ENCODE results near the gene ANKRD27. TPM values are rescaled to one million over a fixed set of nuclear protein-coding genes. Genes with fewer than 3 reads are reported as not detected.

ANKRD27 gene
- polyA plus RNA-seq, 1 donor = 20.6 TPM

DNA sequence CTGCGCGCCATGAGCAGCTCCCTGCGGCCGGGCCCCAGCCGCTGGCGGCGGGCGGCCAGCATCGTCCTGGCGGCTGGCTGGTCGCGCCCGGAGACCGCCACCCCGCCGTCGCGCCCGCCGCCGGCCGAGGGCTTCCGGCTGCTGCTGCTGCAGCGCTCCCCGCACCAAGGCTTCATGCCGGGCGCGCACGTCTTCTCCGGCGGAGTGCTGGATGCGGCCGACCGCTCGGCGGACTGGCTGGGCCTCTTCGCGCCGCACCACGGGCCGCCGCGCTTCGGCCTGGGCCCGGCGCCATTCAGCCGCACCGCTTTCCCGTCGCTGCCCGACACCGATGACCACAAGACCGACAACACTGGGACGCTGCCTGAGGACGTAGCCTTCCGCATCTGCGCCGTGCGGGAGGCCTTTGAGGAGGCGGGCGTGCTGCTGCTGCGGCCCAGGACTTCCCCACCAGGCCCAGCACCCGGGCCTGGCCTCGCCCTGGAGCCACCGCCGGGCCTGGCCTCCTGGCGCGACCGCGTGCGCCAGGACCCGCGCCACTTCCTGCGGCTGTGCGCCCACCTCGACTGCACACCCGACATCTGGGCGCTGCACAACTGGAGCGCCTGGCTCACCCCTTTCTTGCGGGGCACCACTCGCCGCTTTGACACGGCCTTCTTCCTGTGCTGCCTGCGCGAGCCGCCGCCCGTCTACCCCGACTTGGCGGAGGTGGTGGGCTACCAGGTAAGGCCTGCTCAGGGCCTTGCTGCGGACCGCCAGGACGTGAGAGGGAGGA, 17.2 kb upstream of the ANKRD27 start:
- peak overlapping the region; percentile 60 for H3K27ac ChIP-seq (ENCODE audit: low read length)
- peaks cover 4% of the 10 kb centered on the region for H3K9me3 ChIP-seq (ENCODE audit: control insufficient read depth, low read depth, low read length)
- no peaks in the 10 kb centered on the region for H3K36me3 ChIP-seq (ENCODE audit: control insufficient read depth, insufficient read depth, low read length)
- H3K4me1 ChIP-seq (ENCODE audit: control insufficient read depth, insufficient read depth, low read length) = peaks cover 22% of the 10 kb centered on the region
- peak overlapping the region; percentile 50 for H3K4me3 ChIP-seq (ENCODE audit: low read length)
- H3K27me3 ChIP-seq (ENCODE audit: control insufficient read depth, insufficient read depth, low read length) = no peaks in the 10 kb centered on the region
- peak; percentile 39 to 79 for DNase-seq
- WGBS (ENCODE audit: insufficient coverage, low lambda C conversion rate) = no CpG with 5 or more reads among the region's 93 CpGs

- no CpG with 5 or more reads among the region's 32 CpGs for WGBS (ENCODE audit: insufficient coverage, low lambda C conversion rate)
- H3K36me3 ChIP-seq (ENCODE audit: control insufficient read depth, insufficient read depth, low read length) = no peaks in the 10 kb centered on the region
- H3K27ac ChIP-seq (ENCODE audit: low read length) = peak within 1 kb of the TSS; percentile 60
- H3K4me3 ChIP-seq (ENCODE audit: low read length) = peak within 1 kb of the TSS; percentile 50
- peaks cover 4% of the 10 kb centered on the region for H3K9me3 ChIP-seq (ENCODE audit: control insufficient read depth, low read depth, low read length)
- H3K4me1 ChIP-seq (ENCODE audit: control insufficient read depth, insufficient read depth, low read length) = peaks cover 21% of the 10 kb centered on the region
- peak; percentile 81 to 93 for DNase-seq
- no peaks in the 10 kb centered on the region for H3K27me3 ChIP-seq (ENCODE audit: control insufficient read depth, insufficient read depth, low read length)
These were observed 16.4 kb upstream of the ANKRD27 start, which contains the start of gene NUDT19 for GRCh38 chr19:32691291-32691951. TSS of gene NUDT19 (plus strand) at chr19:32691821. CDS start at chr19:32691961, 140 bp downstream.

DNA sequence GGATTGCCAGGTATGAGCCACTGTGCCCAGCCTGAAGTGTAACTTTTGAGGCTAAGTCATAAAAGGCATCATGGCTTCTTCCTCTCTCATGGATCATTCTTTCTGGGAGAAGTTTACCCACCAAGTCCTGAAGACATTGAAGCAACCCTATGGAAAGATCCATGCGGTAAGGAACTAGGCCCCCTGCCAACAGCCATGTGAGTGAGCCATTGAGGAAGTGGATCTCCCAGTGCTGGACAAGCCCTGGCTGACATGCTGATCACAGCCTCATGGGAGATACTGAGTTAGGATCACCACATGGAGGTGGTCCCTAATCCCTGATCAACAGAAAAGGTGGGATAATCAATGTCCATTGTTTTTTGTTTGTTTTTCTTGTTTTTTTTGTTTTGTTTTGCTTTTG, 13.3 kb upstream of the ANKRD27 start:
- Histone ChIP-seq H3K4me3 (ENCODE audit: low read length) (no peak overlapping the region), H3K36me3 (ENCODE audit: control insufficient read depth, insufficient read depth, low read length) (no peaks in the 10 kb centered on the region), H3K27me3 (ENCODE audit: control insufficient read depth, insufficient read depth, low read length) (no peaks in the 10 kb centered on the region), H3K4me1 (ENCODE audit: control insufficient read depth, insufficient read depth, low read length) (peaks cover 13% of the 10 kb centered on the region), H3K27ac (ENCODE audit: low read length) (no peak overlapping the region), H3K9me3 (ENCODE audit: control insufficient read depth, low read depth, low read length) (peaks cover 4% of the 10 kb centered on the region)
- no peak for DNase-seq
- no CpG with 5 or more reads among the region's 1 CpG for WGBS (ENCODE audit: insufficient coverage, low lambda C conversion rate)

DNA sequence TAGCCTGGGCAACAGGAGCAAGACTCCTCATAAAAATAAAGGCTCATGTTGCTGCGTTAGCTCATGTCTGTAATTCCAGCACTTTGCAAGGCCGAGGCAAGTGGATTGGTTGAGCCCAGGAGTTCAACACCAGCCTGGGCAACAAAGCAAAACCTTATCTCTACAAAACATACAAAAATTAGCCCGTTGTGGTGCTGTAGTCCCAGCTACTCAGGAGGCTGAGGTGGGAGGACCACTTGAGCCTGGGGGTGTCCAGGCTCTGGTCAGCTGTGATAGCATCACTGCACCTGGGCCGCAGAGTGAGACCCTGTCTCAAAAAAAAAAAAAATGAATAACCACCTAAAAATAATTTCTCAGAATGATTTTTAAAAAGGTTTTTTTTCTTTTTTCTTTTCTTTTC, 12.7 kb upstream of the ANKRD27 start:
- WGBS (ENCODE audit: insufficient coverage, low lambda C conversion rate) = no CpG with 5 or more reads among the region's 4 CpGs
- Histone ChIP-seq H3K4me3 (ENCODE audit: low read length) (no peak overlapping the region), H3K36me3 (ENCODE audit: control insufficient read depth, insufficient read depth, low read length) (no peaks in the 10 kb centered on the region), H3K9me3 (ENCODE audit: control insufficient read depth, low read depth, low read length) (peaks cover 4% of the 10 kb centered on the region), H3K27ac (ENCODE audit: low read length) (no peak overlapping the region), H3K4me1 (ENCODE audit: control insufficient read depth, insufficient read depth, low read length) (peaks cover 8% of the 10 kb centered on the region), H3K27me3 (ENCODE audit: control insufficient read depth, insufficient read depth, low read length) (no peaks in the 10 kb centered on the region)
- DNase-seq = no peak

DNA sequence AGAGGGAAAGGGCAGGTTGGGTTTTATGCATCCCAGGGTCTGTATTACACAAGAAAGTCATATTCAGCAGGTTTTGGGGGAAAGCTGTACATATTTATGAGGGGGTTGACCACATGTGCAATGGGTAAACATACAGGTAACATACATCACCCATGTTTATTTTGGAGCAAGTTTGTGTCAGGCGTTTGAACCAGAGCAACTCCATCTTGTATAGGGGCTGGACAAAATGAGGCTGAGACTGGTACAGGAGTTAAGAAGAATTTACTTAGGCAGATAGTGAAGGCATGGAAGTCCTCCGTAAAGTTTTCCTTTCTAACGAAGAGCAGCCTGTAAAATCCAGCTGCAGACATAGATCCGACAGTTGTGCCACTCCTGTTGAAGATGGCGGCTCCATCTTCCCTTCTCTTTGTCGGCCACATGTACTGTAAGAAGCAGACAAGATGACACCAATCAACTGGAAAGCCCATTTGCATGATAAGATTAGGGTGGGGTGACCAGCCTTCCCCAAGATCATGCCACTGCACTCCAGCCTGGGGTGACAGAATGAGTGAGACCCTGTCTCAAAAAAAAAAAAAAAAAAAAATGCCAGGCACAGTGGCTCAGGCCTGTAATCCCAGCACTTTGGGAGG, 12.0 kb upstream of the ANKRD27 start:
- no peak overlapping the region for H3K4me3 ChIP-seq (ENCODE audit: low read length)
- H3K27ac ChIP-seq (ENCODE audit: low read length) = no peak overlapping the region
- no peaks in the 10 kb centered on the region for H3K27me3 ChIP-seq (ENCODE audit: control insufficient read depth, insufficient read depth, low read length)
- H3K36me3 ChIP-seq (ENCODE audit: control insufficient read depth, insufficient read depth, low read length) = no peaks in the 10 kb centered on the region
- WGBS (ENCODE audit: insufficient coverage, low lambda C conversion rate) = no CpG with 5 or more reads among the region's 6 CpGs
- H3K9me3 ChIP-seq (ENCODE audit: control insufficient read depth, low read depth, low read length) = no peaks in the 10 kb centered on the region
- peaks cover 8% of the 10 kb centered on the region for H3K4me1 ChIP-seq (ENCODE audit: control insufficient read depth, insufficient read depth, low read length)
- DNase-seq = no peak

GRCh38 chr19:32682317-32682716, 7.3 kb upstream of the ANKRD27 start:
- H3K27me3 ChIP-seq (ENCODE audit: control insufficient read depth, insufficient read depth, low read length) = peaks cover 14% of the 10 kb centered on the region
- no peaks in the 10 kb centered on the region for H3K4me1 ChIP-seq (ENCODE audit: control insufficient read depth, insufficient read depth, low read length)
- WGBS (ENCODE audit: insufficient coverage, low lambda C conversion rate) = no CpG with 5 or more reads among the region's 4 CpGs
- no peak overlapping the region for H3K27ac ChIP-seq (ENCODE audit: low read length)
- no peak overlapping the region for H3K4me3 ChIP-seq (ENCODE audit: low read length)
- no peaks in the 10 kb centered on the region for H3K36me3 ChIP-seq (ENCODE audit: control insufficient read depth, insufficient read depth, low read length)
- no peak for DNase-seq
- H3K9me3 ChIP-seq (ENCODE audit: control insufficient read depth, low read depth, low read length) = no peaks in the 10 kb centered on the region

- no peak overlapping the region for H3K4me3 ChIP-seq (ENCODE audit: low read length)
- peaks cover 27% of the 10 kb centered on the region for H3K27me3 ChIP-seq (ENCODE audit: control insufficient read depth, insufficient read depth, low read length)
- peaks cover 2% of the 10 kb centered on the region for H3K4me1 ChIP-seq (ENCODE audit: control insufficient read depth, insufficient read depth, low read length)
- no peak overlapping the region for H3K27ac ChIP-seq (ENCODE audit: low read length)
- no peak for DNase-seq
- H3K9me3 ChIP-seq (ENCODE audit: control insufficient read depth, low read depth, low read length) = peaks cover 7% of the 10 kb centered on the region
- no peaks in the 10 kb centered on the region for H3K36me3 ChIP-seq (ENCODE audit: control insufficient read depth, insufficient read depth, low read length)
- WGBS (ENCODE audit: insufficient coverage, low lambda C conversion rate) = no CpG with 5 or more reads among the region's 2 CpGs
These were observed 6.0 kb upstream of the ANKRD27 start for GRCh38 chr19:32680986-32681385.

GRCh38 chr19:32677657-32678056, 2.7 kb upstream of the ANKRD27 start:
- Histone ChIP-seq H3K27ac (ENCODE audit: low read length) (no peak overlapping the region), H3K27me3 (ENCODE audit: control insufficient read depth, insufficient read depth, low read length) (peaks cover 34% of the 10 kb centered on the region), H3K4me3 (ENCODE audit: low read length) (no peak overlapping the region), H3K9me3 (ENCODE audit: control insufficient read depth, low read depth, low read length) (peaks cover 12% of the 10 kb centered on the region), H3K36me3 (ENCODE audit: control insufficient read depth, insufficient read depth, low read length) (no peaks in the 10 kb centered on the region), H3K4me1 (ENCODE audit: control insufficient read depth, insufficient read depth, low read length) (peaks cover 9% of the 10 kb centered on the region)
- no CpG with 5 or more reads among the region's 9 CpGs for WGBS (ENCODE audit: insufficient coverage, low lambda C conversion rate)
- DNase-seq = no peak

- peaks cover 12% of the 10 kb centered on the region for H3K9me3 ChIP-seq (ENCODE audit: control insufficient read depth, low read depth, low read length)
- H3K4me3 ChIP-seq (ENCODE audit: low read length) = no peak overlapping the region
- WGBS (ENCODE audit: insufficient coverage, low lambda C conversion rate) = no CpG with 5 or more reads among the region's 33 CpGs
- H3K27me3 ChIP-seq (ENCODE audit: control insufficient read depth, insufficient read depth, low read length) = peaks cover 34% of the 10 kb centered on the region
- H3K27ac ChIP-seq (ENCODE audit: low read length) = no peak overlapping the region
- peaks cover 9% of the 10 kb centered on the region for H3K4me1 ChIP-seq (ENCODE audit: control insufficient read depth, insufficient read depth, low read length)
- peak in 1 of 2 donors; percentile 23 for DNase-seq
- no peaks in the 10 kb centered on the region for H3K36me3 ChIP-seq (ENCODE audit: control insufficient read depth, insufficient read depth, low read length)
These were observed 1.9 kb upstream of the ANKRD27 start for GRCh38 chr19:32676895-32677359.

GRCh38 chr19:32676186-32676894, 1.4 kb upstream of the ANKRD27 start:
- H3K4me3 ChIP-seq (ENCODE audit: low read length) = no peak overlapping the region
- peaks cover 34% of the 10 kb centered on the region for H3K27me3 ChIP-seq (ENCODE audit: control insufficient read depth, insufficient read depth, low read length)
- peak in 1 of 2 donors; percentile 59 for DNase-seq
- no peaks in the 10 kb centered on the region for H3K36me3 ChIP-seq (ENCODE audit: control insufficient read depth, insufficient read depth, low read length)
- H3K27ac ChIP-seq (ENCODE audit: low read length) = no peak overlapping the region
- H3K9me3 ChIP-seq (ENCODE audit: control insufficient read depth, low read depth, low read length) = peaks cover 12% of the 10 kb centered on the region
- WGBS (ENCODE audit: insufficient coverage, low lambda C conversion rate) = no CpG with 5 or more reads among the region's 93 CpGs
- peaks cover 9% of the 10 kb centered on the region for H3K4me1 ChIP-seq (ENCODE audit: control insufficient read depth, insufficient read depth, low read length)
